Measurements from ENCODE around the gene DOCK3. TPM values are rescaled to one million over a fixed set of nuclear protein-coding genes. Genes with fewer than 3 reads are reported as not detected.

Gene DOCK3
- polyA plus RNA-seq, 1 donor, result 0.14 TPM

DNA sequence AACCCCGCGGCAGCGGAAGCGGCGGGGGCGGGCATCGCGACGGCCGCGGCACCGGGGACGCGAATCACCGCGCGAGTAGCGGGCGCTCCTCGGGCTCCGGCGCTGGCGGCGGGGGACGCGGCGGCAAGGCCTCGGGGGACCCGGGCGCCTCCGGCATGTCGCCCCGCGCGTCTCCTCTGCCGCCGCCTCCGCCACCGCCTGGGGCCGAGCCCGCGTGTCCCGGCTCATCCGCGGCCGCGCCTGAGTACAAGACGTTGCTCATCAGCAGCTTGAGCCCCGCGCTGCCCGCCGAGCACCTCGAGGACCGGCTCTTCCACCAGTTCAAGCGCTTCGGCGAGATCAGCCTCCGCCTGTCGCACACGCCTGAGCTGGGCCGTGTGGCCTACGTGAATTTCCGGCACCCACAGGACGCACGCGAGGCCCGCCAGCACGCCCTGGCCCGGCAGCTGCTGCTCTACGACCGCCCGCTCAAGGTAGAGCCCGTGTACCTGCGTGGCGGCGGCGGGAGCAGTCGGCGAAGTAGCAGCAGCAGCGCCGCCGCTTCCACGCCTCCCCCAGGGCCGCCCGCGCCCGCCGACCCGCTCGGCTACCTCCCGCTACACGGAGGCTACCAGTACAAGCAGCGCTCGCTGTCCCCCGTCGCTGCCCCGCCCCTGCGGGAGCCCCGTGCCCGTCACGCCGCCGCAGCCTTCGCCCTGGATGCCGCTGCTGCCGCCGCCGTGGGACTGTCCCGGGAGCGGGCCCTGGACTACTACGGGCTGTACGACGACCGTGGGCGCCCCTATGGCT is 717.0 kb downstream of the DOCK3 start:
- DNase-seq, result no peak

DNA sequence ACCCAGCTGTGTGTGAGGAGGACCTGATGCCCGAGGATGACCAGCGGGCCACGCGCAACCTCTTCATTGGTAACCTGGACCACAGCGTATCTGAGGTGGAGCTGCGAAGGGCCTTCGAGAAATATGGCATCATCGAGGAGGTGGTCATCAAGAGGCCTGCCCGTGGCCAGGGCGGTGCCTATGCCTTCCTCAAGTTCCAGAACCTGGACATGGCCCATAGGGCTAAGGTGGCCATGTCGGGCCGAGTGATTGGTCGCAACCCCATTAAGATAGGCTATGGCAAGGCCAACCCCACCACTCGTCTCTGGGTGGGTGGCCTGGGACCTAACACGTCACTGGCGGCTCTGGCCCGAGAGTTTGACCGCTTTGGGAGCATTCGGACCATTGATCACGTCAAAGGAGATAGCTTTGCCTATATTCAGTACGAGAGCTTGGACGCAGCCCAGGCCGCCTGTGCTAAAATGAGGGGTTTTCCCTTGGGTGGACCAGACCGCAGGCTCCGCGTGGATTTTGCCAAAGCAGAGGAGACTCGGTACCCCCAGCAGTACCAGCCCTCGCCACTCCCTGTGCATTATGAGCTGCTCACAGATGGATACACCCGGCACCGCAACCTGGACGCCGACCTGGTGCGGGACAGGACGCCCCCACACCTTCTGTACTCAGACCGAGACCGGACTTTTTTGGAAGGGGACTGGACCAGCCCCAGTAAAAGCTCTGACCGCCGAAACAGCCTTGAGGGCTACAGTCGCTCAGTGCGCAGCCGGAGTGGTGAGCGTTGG is 717.8 kb downstream of the DOCK3 start:
- DNase-seq, result no peak

DNA sequence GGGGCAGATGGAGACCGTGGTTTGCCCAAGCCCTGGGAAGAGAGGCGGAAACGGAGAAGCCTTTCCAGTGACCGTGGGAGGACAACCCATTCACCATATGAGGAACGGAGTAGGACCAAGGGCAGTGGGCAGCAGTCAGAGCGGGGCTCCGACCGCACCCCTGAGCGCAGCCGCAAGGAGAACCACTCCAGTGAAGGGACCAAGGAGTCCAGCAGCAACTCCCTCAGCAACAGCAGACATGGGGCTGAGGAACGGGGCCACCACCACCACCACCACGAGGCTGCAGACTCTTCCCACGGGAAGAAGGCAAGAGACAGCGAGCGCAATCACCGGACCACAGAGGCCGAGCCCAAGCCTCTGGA is 718.4 kb downstream of the DOCK3 start:
- DNase-seq, result no peak

DNA sequence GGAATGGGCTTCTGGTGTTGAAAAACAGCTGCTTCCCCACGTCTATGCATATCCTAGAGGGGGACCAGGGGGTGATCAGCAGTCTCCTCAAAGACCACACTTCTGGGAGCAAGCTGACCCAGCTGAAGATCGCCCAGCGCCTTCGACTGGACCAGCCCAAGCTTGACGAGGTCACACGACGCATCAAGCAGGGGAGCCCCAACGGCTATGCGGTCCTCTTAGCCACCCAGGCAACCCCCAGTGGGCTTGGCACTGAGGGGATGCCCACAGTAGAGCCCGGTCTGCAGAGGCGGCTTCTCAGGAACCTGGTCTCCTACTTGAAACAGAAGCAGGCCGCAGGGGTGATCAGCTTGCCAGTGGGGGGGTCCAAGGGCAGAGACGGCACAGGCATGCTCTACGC is 718.8 kb downstream of the DOCK3 start:
- no peak for DNase-seq

DNA sequence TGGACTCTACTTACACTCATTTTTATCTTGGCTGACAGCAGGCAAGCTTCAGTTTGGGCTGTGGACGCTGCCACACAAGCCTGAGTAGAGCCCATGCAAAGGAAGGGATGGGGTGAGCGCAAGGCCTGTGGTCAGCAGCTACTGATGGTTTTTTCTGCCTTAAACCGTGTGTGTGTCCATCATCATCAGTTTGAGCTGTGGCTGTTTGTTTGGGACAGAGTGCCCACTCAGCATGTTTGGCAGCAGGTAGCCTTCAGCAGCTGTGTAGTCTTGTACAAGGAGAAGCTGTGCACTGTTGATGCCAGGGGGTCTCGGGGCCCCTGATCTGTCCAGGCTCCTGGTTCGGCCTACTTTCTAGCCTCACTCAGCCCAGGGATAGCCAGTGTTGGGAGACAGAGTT is 719.8 kb downstream of the DOCK3 start:
- no peak for DNase-seq

DNA sequence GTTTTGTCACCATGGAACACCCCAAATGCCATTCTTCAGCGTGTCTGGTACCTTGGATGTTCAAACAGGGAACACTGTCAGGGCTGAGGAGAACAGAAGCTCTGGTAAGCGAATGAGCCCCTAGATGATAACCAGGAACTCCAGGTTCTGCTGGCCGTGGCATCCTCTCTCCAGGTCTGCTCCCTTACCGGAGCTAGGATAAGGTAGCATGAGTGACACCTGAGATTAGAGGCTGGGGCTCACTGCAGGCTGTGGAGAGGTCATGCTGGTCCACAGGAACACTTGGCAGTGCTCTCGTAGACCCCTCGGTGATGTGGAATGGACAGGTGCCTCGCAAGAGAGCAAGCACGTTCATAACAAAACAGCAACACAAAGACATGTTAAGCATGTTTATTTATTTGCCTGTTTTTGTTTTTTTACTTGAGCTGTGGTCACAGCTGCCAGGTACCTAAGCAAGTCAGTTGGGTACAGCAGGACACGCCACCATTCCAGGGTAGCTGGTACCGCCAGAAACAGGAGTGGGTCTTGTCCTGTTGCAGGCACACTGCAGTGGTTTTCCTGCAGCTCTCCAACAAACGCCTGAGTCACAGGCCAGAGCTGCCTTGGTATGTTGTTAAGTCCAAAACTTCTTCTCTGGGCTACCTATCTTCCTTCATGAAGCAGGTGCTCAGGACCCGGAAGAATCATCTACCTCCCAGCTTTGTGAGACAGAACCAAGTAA is 720.9 kb downstream of the DOCK3 start:
- no peak for DNase-seq

DNA sequence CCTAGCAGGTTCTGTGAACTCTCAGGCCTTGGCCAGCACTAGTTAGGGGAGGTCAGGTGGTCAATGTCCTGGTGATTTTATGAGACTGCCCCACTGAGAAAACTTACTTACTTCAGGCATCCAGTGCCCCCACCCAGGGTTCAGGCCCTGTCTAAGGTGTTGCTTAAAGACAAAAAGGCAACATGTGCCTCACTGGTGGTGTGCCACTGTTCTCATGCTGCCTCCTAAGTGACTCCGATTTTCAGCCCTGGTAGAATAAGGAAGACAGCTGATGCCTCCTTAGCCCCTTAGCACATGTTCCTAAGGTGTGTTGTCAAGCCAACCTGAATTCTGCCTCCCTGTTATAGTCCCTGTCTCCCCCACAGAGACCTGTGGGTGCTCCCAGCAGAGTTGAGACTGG is 721.7 kb downstream of the DOCK3 start:
- DNase-seq, result no peak

DNA sequence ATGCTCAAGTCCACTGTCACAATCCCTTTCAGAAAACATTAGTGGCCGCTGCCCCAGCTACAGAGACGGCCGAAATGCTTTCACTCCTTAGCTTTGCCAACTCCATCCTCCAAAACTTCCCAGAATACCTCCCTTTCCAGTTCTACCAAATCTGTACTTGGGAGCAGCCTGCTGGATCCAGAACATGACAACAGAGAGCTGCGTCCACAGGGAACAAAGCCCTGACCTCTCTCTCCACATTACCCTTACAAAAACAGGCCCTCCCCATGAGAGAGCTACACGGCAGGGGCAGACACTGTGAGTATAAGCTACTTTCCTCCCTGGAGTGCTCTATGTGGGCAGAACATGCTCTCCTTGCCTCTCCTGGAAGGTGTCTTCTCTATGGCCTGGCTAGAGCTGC is 722.7 kb downstream of the DOCK3 start:
- no peak for DNase-seq

DNA sequence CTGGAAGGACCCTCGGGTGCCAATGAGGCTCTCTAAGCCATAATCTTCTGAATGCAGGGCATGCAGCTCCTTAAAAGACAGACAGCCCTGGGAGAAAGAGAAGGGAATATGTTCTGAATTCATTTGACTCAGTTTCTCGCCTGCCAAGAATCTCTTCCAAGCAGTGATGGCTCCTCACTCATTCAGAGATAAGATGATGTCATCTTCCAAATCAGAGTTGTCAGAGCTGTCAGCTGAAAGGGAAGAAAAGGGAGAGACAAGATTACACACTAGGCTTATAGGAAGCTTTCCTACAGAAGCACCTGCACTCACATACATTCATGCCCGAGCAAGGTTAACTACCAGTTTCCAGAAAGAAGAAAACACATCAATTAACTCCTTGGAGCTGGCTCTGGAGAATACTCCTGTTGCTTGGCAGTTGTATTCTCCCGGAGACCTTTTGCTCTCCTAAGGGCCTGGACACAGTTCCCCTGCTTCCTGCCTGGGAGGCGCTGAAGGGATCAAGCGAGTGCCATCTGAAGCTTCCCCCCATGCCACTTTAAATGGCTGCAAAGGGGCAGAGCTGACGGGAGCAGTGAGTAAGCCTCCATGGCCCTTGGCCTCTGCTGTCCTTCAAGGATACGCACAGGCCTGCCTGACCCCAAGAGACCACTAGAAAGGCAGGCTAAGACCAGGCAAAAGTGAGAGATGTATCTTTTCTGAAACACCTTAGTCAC is 724.0 kb downstream of the DOCK3 start:
- no peak for DNase-seq

DNA sequence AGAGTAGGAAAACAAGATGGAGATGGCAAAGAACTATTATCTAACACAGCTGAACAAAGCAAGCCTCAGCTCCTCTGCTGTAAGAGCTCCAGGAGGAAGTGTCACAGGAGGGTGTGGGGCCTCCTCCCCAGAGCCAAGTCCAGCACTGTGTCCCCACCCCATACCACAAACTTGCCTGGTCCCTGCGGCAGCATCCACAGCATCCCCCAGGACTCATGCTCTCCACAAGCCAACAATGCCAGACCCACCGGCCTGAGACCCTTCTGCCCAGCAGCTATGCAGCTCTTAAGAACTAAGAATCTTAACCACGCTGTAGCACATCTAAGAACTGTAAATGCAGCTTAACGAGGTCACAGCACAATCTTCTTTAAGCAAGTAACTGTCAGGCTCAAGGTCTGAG is 725.4 kb downstream of the DOCK3 start:
- no peak for DNase-seq

DNA sequence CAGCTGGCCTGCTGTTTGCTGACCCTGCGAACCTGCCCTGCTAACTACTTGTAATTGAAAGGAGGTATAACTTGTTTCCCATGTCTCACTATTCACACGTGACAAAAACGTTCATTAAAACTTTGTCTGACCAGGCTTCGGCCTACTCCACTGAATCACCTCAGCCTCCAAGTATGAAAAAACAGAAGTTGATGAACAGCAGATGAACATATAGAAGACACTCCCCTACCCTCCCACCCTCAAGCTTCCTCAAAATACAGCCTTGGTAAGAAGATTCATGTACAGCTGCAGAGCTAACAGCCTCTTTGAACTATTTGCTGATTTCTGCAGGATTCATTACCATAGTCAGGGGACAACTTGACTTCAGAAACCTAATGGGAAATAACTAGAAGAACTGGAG is 727.0 kb downstream of the DOCK3 start:
- DNase-seq, result no peak

DNA sequence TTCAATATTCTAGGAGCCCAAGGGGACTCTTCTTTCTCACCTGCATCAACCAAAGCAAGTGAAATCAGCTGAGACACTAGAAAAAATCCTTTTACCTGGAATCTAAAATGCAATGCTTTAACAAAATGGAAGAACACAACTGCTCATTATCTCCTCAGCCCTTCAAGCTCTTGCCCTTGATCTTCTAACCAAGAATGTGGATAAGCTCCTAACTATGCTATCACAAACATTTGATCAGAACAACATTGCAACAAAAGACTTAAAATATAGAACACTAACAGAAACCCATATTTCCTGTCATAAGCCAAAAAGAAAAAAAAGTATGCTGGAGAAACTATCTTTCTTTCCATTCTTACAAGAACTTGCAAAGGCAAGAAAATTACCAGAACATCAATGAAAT is 728.9 kb downstream of the DOCK3 start:
- DNase-seq, result no peak

DNA sequence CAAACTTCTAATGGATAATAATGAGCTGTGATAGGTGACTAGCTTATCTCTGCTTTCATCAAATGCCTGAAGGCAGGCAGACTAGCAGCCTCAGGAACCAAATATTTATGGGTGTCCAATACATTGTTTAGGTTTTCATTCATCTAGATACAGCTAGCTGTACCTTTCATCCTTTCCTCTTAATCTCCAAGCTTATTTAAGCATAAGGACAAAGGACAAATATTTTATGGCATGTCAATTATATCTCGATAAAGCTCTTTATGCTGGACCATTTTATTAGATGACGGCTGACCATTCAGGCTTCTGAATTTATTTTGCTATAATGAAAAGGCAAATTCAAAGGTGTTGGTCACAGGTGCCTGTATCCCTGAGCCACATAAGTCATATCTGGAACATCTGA is 733.3 kb downstream of the DOCK3 start:
- no peak for DNase-seq

DNA sequence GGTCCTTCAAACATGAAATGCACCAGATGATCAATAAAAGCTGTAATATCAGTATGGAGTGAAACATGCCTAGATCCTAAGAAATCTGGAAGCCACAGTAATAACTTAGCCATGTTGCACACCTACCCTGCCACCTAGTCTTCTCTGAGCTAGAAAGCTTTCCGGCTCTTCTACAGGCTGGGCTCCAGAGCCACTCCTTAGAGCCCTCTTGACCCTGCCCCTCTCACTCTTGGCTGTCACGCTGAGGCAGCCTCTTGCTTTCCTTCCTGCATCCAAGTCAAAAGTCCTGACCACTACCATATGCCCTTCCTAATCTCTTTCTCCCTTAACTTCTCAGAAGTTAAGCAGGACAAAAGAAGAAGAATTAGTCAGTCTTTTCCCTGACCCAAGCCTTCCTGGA is 734.1 kb downstream of the DOCK3 start:
- no peak for DNase-seq

DNA sequence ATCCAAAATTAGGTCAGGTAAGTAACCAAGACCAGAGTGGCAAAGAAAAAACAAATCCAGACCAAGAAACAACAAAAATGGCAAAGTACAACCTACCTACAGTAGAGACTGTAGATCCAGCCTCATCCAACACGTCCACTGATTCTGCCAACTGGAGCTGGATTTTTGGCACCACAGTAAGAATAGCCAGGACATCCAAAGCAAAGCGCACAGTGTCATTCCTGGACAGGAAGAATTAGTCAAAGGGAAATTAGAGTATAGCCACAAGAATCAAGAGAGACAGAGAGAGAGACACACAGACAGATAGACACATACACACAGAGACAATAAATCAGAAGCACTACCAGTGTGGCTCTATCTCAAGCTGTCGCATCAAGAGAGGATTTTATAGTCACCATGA is 747.5 kb downstream of the DOCK3 start:
- no peak for DNase-seq

DNA sequence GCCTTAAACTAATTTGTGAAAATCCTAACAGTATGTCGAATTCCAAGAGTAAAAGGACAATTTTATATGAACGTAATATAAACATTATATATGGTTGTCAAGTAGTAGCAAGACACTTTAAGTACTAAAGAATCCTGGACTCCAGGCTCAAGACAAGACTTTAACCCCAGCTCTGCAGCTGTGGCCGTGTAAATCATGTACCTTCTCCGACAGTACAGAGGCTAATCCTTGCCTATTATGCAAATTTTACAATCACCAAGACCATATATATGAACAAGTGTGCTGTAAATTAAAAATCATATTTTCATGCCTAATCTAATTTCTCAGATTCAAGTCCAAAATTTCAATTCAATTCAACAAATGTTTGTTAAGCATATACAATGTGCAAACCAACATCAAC is 752.2 kb downstream of the DOCK3 start:
- DNase-seq, result no peak

DNA sequence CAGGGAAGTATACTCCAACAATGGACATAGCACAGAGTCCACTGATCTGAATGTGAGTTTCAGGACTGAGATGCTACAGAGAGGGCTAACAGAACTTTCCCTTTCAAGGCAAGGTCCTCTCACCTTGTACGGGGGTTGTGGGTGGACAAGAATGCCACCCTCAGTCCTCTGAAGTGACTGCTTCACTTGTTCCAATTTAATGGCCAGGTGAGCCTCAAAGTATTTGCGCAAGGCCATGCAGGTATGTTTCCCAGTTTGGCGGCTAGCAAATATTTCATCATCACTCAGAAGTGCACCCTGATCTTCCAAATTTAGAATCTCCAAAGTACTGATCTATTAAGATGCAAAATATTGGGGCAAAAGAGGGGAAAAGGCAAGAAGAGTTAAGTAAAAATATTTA is 754.4 kb downstream of the DOCK3 start:
- no peak for DNase-seq

Other genes with a start within 250 kb of the DOCK3 start
- gene CACNA2D2, start 171.3 kb upstream of the DOCK3 start, polyA plus RNA-seq (ENCODE audit: insufficient read length), result 8.2 TPM
- gene C3orf18, start 107.2 kb upstream of the DOCK3 start, polyA plus RNA-seq (ENCODE audit: insufficient read length), result 23.5 TPM
- 21.7 TPM for gene HEMK1, start 105.4 kb upstream of the DOCK3 start, polyA plus RNA-seq (ENCODE audit: insufficient read length)
- gene CISH, start 63.2 kb upstream of the DOCK3 start, polyA plus RNA-seq (ENCODE audit: insufficient read length), result 16.5 TPM
- 30.8 TPM for gene MAPKAPK3, start 57.8 kb upstream of the DOCK3 start, polyA plus RNA-seq (ENCODE audit: insufficient read length)